Prostate gland (tissue), 2 donors: Measurements from ENCODE around the gene VRK3. TPM values are rescaled to one million over a fixed set of nuclear protein-coding genes. Genes with fewer than 3 reads are reported as not detected.
"Not testable (repeated sequence)": the region's sequence is repeated elsewhere in the genome, so short reads cannot be mapped to it uniquely, and the experiment has no call there.

Experiments
- DNase-seq: peaks from one replicate; pipeline ENCODE4 v3.0.0-alpha.2; 2019; ENCODE audit warnings: low spot score
- H3K27ac ChIP-seq, 2 donors: fragments of 200-600 bp; sonication (generic); 2 replicates each; pipeline ENCODE4 v1.5.1; 2017 to 2019
- H3K27me3 ChIP-seq: fragments of 200-600 bp; sonication (generic); replicated peaks from 2 replicates; pipeline ENCODE4 v1.5.1; 2019; ENCODE audit not compliant: insufficient read depth
- H3K36me3 ChIP-seq, 2 donors: fragments of 200-600 bp; sonication (generic); 1 replicate in 1 of 2; 2 replicates in 1 of 2; pipeline versions ENCODE4 v1.5.1 to v1.8.1; 2017 to 2019
- H3K4me1 ChIP-seq: fragments of 200-600 bp; sonication (generic); replicated peaks from 2 replicates; pipeline ENCODE4 v1.5.1; 2019
- H3K4me3 ChIP-seq, 2 donors: fragments of 200-600 bp; sonication (generic); 2 replicates each; pipeline ENCODE4 v1.5.1; 2017 to 2019
- H3K9me3 ChIP-seq: fragments of 200-600 bp; sonication (generic); 2 replicates; pipeline ENCODE4 v1.5.1; 2017
- CTCF ChIP-seq, 4 experiments: fragments of 200-600 bp in 2 of 4; fragments of 450-650 bp in 2 of 4; sonication (generic) in 2 of 4; IDR thresholded peaks; 1 replicate in 3 of 4; 2 replicates in 1 of 4; pipeline ENCODE4 v1.5.1; 2016 to 2019; ENCODE audit warnings: antibody characterized with exemption in 4 of 4, mild to moderate bottlenecking in 2 of 4, moderate library complexity in 2 of 4
- POLR2A ChIP-seq: fragments of 450-650 bp; IDR thresholded peaks from one replicate; pipeline ENCODE4 v1.6.1; 2016; ENCODE audit warnings: antibody characterized with exemption, mild to moderate bottlenecking
- POLR2AphosphoS5 ChIP-seq: sonication (generic); formaldehyde crosslinking; IDR thresholded peaks from one replicate; pipeline ENCODE4 v1.6.1; 2017; ENCODE audit warnings: antibody characterized with exemption
- whole genome bisulfite sequencing: methylation state at CpG from one replicate; pipeline ENCODE4 v1.1.5; 2018; 5-methylcytosine and 5-hydroxymethylcytosine counted together
- intact Hi-C: fragments of 100-400 bp; cut with DNase I; formaldehyde crosslinking; loops from one replicate; pipeline ENCODE4 v1.14.2; 2022
- total RNA-seq, 2 donors: library from RNA; depleted of rRNA; stranded (reverse); fragments of >200 nt; gene quantifications; one replicate each; pipeline ENCODE4 v1.1.0, GENCODE V29; 2016

VRK3 gene
- total RNA-seq, 2 donors from 2014 or later, result 47.8 to 76.5 TPM

DNA sequence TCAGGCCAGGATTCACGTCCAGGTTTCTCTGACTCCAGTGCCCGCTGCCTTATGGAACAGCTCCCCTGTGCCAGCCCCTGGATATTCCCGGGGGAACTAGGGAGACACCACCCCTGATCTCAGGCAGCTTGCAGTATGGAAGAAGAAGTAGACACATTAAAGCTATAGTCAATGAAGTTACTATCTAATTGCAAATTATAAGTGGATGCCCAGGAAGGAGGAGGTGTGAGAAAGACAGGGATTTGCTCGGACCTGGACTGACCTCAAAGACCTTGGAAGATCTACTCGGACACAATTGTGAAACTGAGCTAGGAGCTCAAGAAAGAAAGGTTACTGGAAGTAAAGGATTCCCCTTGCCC is 74.6 kb downstream of the VRK3 start:
- Histone ChIP-seq H3K4me1 (no peaks in the 10 kb centered on the region), H3K9me3 (no peaks in the 10 kb centered on the region), H3K36me3 (no peaks in the 10 kb centered on the region), H3K27ac (no peak overlapping the region), H3K4me3 (no peak overlapping the region), H3K27me3 (no peaks in the 10 kb centered on the region)
- WGBS, result 61% methylated on average over 5 of the region's 5 CpGs
- TF ChIP-seq POLR2AphosphoS5, result no peak
- intact Hi-C loops, result no loop called here
- no peak for DNase-seq

DNA sequence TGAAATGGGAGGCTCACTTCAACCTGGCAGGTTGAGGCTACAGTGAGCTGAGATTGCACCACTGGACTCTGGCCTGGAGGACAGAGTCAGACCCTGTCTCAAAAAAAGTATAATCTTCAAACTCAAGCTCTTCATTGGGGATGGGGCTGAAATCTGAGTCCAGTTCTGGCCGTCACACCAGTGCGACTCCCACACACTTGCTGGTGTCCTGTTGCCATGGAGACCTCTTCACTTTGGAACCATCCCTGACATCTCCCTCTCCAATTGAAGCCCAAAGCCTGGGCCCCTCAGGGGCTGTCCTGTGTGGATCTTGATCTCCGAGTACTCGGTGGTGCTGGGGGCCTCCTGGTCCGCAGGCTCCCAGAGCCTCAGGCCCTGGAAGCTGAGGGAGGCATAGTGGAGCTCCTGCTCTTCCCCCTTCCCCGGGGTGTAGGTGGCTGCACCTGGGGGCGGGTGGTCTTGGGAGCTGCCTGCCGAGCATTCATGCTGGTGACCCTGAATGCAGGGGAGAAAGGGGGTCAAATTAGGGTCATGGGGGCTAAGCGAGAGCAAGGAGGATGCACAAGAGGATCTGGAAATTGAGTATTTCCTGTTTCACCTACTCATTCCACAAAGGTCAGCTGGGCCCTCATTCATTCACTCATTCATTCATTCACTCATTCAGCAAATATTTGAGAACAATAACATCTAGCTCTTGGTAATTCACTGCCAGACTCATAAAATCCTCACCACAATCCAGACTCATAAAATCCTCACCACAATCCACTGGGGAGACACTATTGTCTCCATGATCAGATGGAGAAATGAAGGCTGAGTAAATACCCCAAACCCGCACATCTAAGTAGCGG is 75.2 kb downstream of the VRK3 start:
- Histone ChIP-seq H3K4me3 (no peak overlapping the region), H3K27ac (no peak overlapping the region), H3K9me3 (no peaks in the 10 kb centered on the region), H3K36me3 (no peaks in the 10 kb centered on the region), H3K27me3 (no peaks in the 10 kb centered on the region), H3K4me1 (no peaks in the 10 kb centered on the region)
- DNase-seq, result no peak
- WGBS, result 38% methylated on average over 11 of the region's 11 CpGs
- TF ChIP-seq POLR2AphosphoS5 (no peak), POLR2A (no peak), CTCF (IDR thresholded peaks at IDR 0.05) (no peak)
- intact Hi-C loops, result no loop called here

GRCh38 chr19:49946415-49946814 is 78.8 kb downstream of the VRK3 start:
- Histone ChIP-seq H3K36me3 (no peaks in the 10 kb centered on the region), H3K4me1 (no peaks in the 10 kb centered on the region), H3K27ac (no peak overlapping the region), H3K9me3 (no peaks in the 10 kb centered on the region), H3K4me3 (no peak overlapping the region), H3K27me3 (no peaks in the 10 kb centered on the region)
- no peak for TF ChIP-seq POLR2A
- no peak for TF ChIP-seq CTCF (IDR thresholded peaks at IDR 0.05)
- TF ChIP-seq POLR2AphosphoS5, result no peak
- intact Hi-C loops, result no loop called here
- WGBS, result 79% methylated on average over 8 of the region's 8 CpGs
- DNase-seq, result no peak

DNA sequence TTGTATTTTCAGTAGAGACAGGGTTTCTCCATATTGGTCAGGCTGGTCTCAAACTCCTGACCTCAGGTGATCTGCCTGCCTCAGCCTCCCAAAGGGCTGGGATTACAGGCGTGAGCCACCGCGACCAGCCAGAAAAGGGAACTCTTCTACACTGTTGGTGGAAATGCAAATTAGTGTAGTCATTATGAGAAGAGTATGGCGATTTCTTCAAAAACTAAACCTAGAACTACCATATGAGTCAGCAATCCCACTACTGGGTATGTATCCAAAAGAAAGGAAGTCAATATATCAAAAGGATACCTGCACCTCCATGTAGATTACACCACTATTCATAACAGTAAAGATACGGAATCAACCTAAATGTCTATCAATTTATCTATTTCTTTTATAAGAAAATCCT is 80.6 kb downstream of the VRK3 start:
- H3K9me3 ChIP-seq, H3K36me3 ChIP-seq, H3K4me3 ChIP-seq, intact Hi-C loops, H3K4me1 ChIP-seq, DNase-seq, H3K27ac ChIP-seq, H3K27me3 ChIP-seq: not testable (repeated sequence)
- WGBS, result 88% methylated on average over 5 of the region's 5 CpGs

DNA sequence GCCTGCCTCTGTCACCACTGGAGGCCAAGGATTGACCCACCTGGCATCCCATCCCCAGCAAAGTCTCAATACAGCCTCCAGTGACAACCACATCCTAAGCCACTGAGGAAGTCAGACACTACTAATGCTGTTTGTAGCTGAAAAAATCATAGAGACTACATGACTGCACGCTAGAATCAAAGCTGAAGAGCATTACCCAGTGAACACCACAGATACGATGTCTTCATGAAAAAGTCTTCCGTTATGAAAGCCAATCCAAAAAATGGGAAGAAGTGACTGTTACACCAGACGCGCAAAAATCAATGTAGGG is 84.7 kb downstream of the VRK3 start:
- no peak for DNase-seq
- H3K27me3 ChIP-seq, result no peaks in the 10 kb centered on the region
- H3K27ac ChIP-seq, result no peak overlapping the region
- WGBS, result 90% methylated on average over 5 of the region's 5 CpGs
- H3K36me3 ChIP-seq, result no peaks in the 10 kb centered on the region
- TF ChIP-seq POLR2AphosphoS5 (no peak), POLR2A (no peak), CTCF (IDR thresholded peaks at IDR 0.05) (no peak)
- H3K4me3 ChIP-seq, result no peak overlapping the region
- intact Hi-C loops, result no loop called here
- peaks cover 3% of the 10 kb centered on the region for H3K4me1 ChIP-seq
- H3K9me3 ChIP-seq, result no peaks in the 10 kb centered on the region
